Activated T-cell treated with anti-CD3 and anti-CD28 coated beads, Interleukin-2, amount 50 U/mL, for 72 hours (primary cell): Measurements from ENCODE around the gene GJC2. TPM values are rescaled to one million over a fixed set of nuclear protein-coding genes. Genes with fewer than 3 reads are reported as not detected.
"Not testable (repeated sequence)": the region's sequence is repeated elsewhere in the genome, so short reads cannot be mapped to it uniquely, and the experiment has no call there.

Source experiments
- ATAC-seq, 2 donors: fragments of 150-1000 bp; cut with Tn5 transposase; replicated peaks in 1 of 2; 2 replicates each; pipeline ENCODE4 v1.10.0; 2021; ENCODE audit warnings: moderate library complexity in 2 of 2, mild to moderate bottlenecking in 1 of 2
- DNase-seq, 2 donors: peaks; one replicate each; pipeline ENCODE4 v3.0.0; 2021 to 2022; ENCODE audit warnings: mixed read lengths in 1 of 2
- H3K27ac Mint-ChIP-seq: one replicate; pipeline ENCODE4 v1.8.0; 2022; ENCODE audit warnings: mild to moderate bottlenecking, moderate library complexity, mixed read lengths
- H3K27me3 Mint-ChIP-seq: one replicate; pipeline ENCODE4 v1.8.0; 2022; ENCODE audit warnings: low read depth, mixed read lengths
- H3K36me3 Mint-ChIP-seq, 2 donors: one replicate each; pipeline ENCODE4 v1.8.0; 2022; ENCODE audit warnings: mixed read lengths in 2 of 2, mild to moderate bottlenecking in 1 of 2; ENCODE audit not compliant: insufficient read depth in 2 of 2
- H3K4me1 Mint-ChIP-seq: one replicate; pipeline ENCODE4 v1.8.0; 2022; ENCODE audit warnings: low read depth, mixed read lengths
- H3K4me3 Mint-ChIP-seq, 2 donors: one replicate each; pipeline ENCODE4 v1.8.0; 2022; ENCODE audit warnings: mild to moderate bottlenecking in 2 of 2, mixed read lengths in 2 of 2, moderate library complexity in 2 of 2
- H3K9me3 Mint-ChIP-seq, 2 donors: one replicate each; pipeline ENCODE4 v1.8.0; 2022; ENCODE audit warnings: mixed read lengths in 2 of 2
- total RNA-seq, 2 donors: library from RNA; stranded (reverse); gene quantifications; one replicate each; pipeline ENCODE4 v1.2.3, GENCODE V29; 2022

GJC2 gene
- total RNA-seq, 2 donors from 2014 or later = 0.77 to 0.93 TPM

- no peak overlapping the region for H3K27ac Mint-ChIP-seq
- H3K36me3 Mint-ChIP-seq = peaks cover 0 to 1% of the 10 kb centered on the region in 2 donors
Measured at GRCh38 chr1:228176461-228177182, 26.9 kb downstream of the GJC2 start.

DNA sequence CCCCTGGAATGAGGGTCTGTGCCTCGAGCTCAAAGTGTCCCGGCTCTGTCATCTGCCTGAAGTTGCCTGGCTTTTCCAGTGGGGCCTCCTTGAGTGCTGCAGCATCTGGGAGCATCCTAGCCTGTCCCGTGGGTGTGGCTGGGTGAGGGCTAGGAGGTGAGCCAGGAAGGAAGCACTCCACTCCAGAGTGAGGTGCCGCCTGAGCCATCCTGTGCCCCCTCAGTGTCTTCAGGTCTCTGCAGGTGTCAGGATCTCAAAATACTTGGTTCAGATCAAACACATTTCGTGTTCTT is 27.4 kb downstream of the GJC2 start:
- no peak for ATAC-seq
- H3K27me3 Mint-ChIP-seq = no peaks in the 10 kb centered on the region
- peaks cover 0 to 1% of the 10 kb centered on the region in 2 donors for H3K36me3 Mint-ChIP-seq
- H3K27ac Mint-ChIP-seq = no peak overlapping the region
- no peaks in the 10 kb centered on the region for H3K9me3 Mint-ChIP-seq
- no peak for DNase-seq
- peaks cover 4% of the 10 kb centered on the region for H3K4me1 Mint-ChIP-seq
- no peak overlapping the region for H3K4me3 Mint-ChIP-seq

More at GRCh38 chr1:228176461-228177182, 26.9 kb downstream of the GJC2 start:
- Mint-ChIP-seq H3K4me1 (peaks cover 4% of the 10 kb centered on the region), H3K9me3 (no peaks in the 10 kb centered on the region), H3K27me3 (no peaks in the 10 kb centered on the region), H3K4me3 (no peak overlapping the region)
- no peak for DNase-seq
- no peak for ATAC-seq

- peaks cover 4% of the 10 kb centered on the region for H3K4me1 Mint-ChIP-seq
- H3K4me3 Mint-ChIP-seq = no peak overlapping the region
- no peak overlapping the region for H3K27ac Mint-ChIP-seq
Measured at GRCh38 chr1:228177721-228178710, 28.3 kb downstream of the GJC2 start.

DNA sequence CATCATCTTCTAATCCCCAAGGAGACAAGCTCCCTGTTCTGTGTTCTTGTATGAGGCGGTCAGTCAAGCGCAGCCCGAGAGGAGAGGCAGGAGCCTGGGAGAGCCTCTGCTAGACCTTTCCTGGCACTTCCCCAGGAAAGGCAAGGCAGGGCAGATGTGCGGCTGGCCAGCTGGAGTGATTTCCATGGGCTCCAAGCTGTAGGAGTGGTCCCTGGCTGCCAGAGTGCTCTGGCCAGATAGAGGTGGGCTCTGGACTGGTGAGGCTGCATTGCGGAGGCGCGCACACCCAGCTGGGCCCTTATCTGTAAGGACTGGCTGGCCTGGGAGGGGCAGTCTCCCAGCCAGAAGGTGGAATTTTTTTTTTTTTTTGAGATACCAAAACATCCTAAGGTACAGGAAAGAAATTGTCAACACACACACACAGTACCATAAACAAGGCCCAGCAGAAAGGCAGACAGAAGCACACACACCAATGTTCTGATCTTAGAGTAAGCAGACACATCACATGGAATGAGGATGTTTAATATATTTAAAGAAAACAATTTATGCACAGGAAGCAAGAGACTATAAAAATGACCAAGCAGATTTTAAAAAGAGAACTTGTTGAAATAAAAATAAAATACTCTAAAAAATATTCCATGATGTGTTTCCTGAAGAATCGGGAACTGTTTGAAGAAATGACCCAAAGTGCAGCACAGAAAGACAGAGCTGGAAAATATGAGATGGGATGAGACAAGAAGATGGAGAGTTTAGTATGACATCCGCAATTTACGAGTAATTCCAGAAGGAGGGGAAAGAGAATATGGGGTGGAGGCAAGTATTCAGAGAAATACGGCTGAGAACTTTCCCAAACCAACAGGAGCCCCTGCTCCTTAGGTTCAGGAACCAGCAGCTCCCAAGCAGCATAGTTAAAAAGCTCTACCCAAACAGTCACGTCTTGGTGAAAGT is 29.3 kb downstream of the GJC2 start:
- H3K27ac Mint-ChIP-seq = no peak overlapping the region
- peaks cover 4% of the 10 kb centered on the region for H3K4me1 Mint-ChIP-seq
- no peaks in the 10 kb centered on the region for H3K9me3 Mint-ChIP-seq
- H3K27me3 Mint-ChIP-seq = no peaks in the 10 kb centered on the region
- no peak overlapping the region for H3K4me3 Mint-ChIP-seq
- DNase-seq = no peak
- no peak for ATAC-seq
- peaks cover 0 to 1% of the 10 kb centered on the region in 2 donors for H3K36me3 Mint-ChIP-seq

More at GRCh38 chr1:228177721-228178710, 28.3 kb downstream of the GJC2 start:
- peaks cover 0 to 1% of the 10 kb centered on the region in 2 donors for H3K36me3 Mint-ChIP-seq
- DNase-seq = no peak
- ATAC-seq = no peak
- H3K27me3 Mint-ChIP-seq = no peaks in the 10 kb centered on the region
- no peaks in the 10 kb centered on the region for H3K9me3 Mint-ChIP-seq

DNA sequence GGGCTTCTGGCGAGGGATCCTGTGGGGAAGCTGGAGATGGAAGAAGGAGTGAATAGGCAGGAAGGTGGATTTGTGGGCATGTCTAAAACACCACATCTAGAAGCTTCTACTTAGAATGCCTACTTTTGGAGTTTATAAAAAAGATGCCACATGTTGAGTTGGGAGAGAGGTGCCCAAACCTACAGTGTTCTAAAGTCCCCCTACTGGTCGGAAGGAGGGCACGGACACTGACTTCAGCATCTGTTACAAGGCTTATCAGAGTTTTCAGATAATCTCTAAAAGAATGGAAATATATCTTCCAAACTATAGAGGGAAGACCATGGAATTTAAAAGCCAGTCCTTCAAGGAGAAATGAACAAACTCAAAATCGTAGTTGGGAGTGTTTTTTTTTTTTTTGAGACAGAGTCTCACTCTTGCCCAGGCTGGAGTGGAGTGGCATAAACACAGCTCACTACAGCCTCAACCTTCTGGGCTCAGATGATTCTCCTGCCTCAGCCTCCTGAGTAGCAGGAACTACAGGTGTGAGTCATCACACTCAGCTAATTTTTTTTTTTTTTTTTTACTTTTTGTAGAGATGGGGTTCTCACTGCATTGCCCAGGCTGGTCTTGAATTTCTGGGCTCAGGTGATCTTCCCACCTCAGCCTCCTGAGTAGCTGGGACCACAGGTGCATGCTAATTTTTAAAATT is 30.7 kb downstream of the GJC2 start:
- H3K27me3 Mint-ChIP-seq = no peaks in the 10 kb centered on the region
- no peak overlapping the region for H3K4me3 Mint-ChIP-seq
- ATAC-seq = peak in 1 of 2 donors; percentile 34
- H3K27ac Mint-ChIP-seq = no peak overlapping the region
- H3K4me1 Mint-ChIP-seq = peaks cover 8% of the 10 kb centered on the region
- H3K9me3 Mint-ChIP-seq = no peaks in the 10 kb centered on the region
- H3K36me3 Mint-ChIP-seq = no peaks in the 10 kb centered on the region
- DNase-seq = no peak

DNA sequence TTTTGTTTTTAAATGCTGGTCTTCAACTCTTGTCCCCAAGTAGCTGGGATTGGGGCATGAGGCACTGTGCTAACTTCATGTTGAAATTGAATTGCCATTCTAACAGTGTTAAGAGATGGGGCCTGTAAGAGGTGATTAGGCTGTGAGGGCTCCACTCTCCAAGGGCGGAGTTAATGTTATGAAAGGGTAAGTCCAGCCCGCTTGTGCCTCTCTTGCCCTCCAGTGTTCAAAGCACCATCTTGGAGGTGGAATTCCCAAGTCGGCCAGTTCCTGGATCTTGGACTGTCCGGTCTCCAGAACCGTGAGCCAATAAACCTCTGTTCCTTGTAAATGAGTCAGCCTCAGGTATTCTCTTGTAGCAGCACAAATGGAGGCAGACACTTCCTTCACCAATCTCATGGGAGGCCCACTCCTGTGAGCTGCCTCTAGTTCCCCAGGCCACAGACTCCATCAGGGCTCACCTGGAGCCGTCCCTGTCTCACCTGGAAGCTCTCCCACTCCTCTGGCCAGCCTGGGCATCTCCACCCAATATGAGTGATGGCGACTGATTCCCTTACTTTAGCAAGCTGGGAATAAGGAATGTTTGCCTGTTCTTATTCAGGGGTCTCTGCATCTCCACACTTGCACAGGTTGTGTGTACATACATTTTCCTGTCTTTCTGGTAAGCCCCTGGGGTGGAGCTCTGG is 31.4 kb downstream of the GJC2 start:
- Mint-ChIP-seq H3K27me3 (no peaks in the 10 kb centered on the region), H3K36me3 (no peaks in the 10 kb centered on the region), H3K27ac (no peak overlapping the region), H3K9me3 (no peaks in the 10 kb centered on the region), H3K4me3 (no peak overlapping the region), H3K4me1 (peaks cover 14% of the 10 kb centered on the region)
- ATAC-seq (no peak), DNase-seq (no peak)

DNA sequence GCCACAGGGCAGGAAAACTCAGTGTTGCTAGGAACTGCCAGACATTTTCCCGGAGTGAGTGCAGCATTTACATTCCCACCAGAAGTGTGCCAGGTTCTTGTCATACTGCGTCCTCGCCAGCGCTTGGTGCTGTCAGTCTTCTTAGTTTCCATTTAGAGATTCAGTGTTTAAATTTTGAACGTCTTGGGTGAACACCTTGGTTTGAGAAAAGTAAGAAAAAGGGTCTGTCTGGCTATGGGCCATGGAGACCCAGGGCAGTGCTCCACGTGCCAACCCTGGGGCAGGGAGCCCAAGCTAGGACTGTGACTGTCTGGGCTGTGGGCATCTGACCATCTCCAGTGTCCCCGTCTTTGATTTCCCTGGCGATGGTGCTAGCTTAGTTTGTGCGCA is 31.9 kb downstream of the GJC2 start:
- ATAC-seq (no peak), DNase-seq (no peak)
- no peaks in the 10 kb centered on the region for H3K27me3 Mint-ChIP-seq
- H3K27ac Mint-ChIP-seq = no peak overlapping the region
- H3K4me3 Mint-ChIP-seq = no peak overlapping the region
- no peaks in the 10 kb centered on the region for H3K36me3 Mint-ChIP-seq
- H3K9me3 Mint-ChIP-seq = no peaks in the 10 kb centered on the region
- H3K4me1 Mint-ChIP-seq = peaks cover 14% of the 10 kb centered on the region

DNA sequence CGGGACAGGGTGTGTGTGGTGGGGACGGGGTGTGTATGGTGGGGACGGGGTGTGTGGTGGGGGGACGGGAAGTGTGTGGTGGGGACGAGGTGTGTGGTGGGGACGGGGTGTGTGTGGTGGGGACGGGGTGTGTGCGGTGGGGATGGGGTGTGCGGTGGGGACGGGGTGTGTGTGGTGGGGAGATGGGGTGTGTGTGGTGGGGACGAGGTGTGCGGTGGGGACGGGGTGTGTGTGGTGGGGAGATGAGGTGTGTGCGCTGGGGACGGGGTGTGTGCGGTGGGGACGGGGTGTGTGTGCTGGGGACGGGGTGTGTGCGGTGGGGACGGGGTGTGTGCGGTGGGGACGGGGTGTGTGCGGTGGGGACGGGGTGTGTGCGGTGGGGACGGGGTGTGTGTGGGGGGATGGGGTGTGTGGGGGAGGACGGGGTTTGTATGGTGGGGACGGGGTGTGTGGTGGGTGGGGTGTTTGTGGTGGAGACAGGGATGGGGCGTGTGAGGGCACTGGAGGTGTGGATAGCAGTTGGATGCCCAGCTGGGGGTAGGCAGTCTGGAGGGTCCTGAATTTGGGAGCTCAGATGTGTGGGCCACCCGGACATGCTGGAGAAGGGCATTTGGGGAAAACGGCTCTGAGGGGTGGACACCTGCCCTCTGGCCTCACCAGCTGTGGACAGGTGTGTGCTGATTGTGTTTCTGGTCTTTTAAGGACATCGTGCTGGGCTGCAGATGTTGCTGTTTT is 32.7 kb downstream of the GJC2 start:
- Mint-ChIP-seq H3K36me3 (no peaks in the 10 kb centered on the region), H3K27ac (peak overlapping the region; percentile 45)

DNA sequence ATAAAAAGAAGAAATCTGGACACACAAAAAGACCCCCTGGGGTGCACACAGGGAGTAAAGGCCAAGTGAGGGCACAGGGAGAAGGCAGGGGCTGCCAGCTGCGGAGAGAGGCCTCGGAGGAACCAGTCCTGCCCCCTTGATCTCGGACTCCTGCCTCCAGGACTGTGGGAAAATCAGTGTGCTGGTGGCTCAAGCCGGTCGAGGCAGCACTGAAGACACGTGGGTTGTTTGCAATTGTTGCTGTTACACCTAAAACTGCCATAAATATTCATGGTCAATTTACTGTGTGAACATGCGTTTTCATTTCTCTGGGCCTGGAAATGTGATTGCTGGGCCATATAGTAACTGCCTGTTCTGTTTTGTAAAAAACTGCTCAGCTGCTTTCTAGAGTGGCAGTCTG is 34.4 kb downstream of the GJC2 start:
- H3K9me3 Mint-ChIP-seq = peaks cover 0 to 2% of the 10 kb centered on the region in 2 donors
- no peak for DNase-seq
- H3K4me1 Mint-ChIP-seq = peaks cover 14% of the 10 kb centered on the region

More for the DNA sequence above, 32.7 kb downstream of the GJC2 start:
- DNase-seq (no peak), ATAC-seq (no peak)
- no peaks in the 10 kb centered on the region for H3K27me3 Mint-ChIP-seq
- peaks cover 14% of the 10 kb centered on the region for H3K4me1 Mint-ChIP-seq
- no peak overlapping the region for H3K4me3 Mint-ChIP-seq
- no peaks in the 10 kb centered on the region for H3K9me3 Mint-ChIP-seq

DNA sequence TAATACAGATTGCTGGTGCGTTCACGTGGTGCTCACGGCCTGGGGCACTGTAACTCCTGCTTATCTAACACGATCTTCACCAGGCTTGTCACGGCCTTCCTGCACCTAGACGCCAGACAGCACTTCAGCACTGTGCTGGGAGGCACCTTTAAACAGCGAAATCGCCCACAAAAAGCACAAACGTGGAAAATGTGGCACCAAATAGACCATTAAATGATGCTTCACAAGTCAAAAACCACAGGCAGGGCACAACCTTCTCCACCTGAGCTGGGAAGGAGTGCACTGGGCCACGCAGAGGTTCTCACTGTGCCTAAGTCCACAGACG is 35.9 kb downstream of the GJC2 start:
- ATAC-seq (peak; percentile 64 to 85), DNase-seq (no peak)
- Mint-ChIP-seq H3K4me1 (peaks cover 10% of the 10 kb centered on the region), H3K27me3 (no peaks in the 10 kb centered on the region), H3K9me3 (peaks cover 0 to 2% of the 10 kb centered on the region in 2 donors), H3K36me3 (no peaks in the 10 kb centered on the region), H3K4me3 (no peak overlapping the region), H3K27ac (no peak overlapping the region)

More for the DNA sequence above, 34.4 kb downstream of the GJC2 start:
- no peak for ATAC-seq
- no peak overlapping the region for H3K27ac Mint-ChIP-seq
- no peak overlapping the region for H3K4me3 Mint-ChIP-seq
- H3K27me3 Mint-ChIP-seq = no peaks in the 10 kb centered on the region
- no peaks in the 10 kb centered on the region for H3K36me3 Mint-ChIP-seq

DNA sequence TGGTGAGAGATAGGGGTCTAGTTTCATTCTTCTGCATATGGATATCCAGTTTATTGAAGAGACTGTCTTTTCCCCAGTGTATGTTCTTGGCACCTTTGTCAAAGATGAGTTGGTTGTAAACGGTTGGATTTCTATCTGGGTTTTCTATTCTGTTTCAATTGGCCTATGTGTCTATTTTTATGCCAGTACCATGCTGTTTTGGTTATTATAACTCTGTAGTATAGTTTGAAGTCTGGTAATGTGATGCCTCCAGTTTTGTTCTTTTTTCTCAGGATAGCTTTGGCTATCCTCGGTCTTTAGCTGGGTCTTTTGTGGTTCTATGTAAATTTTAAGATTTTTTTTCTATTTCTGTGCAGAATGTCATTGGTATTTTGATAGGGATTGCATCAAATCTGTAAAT is 38.5 kb downstream of the GJC2 start:
- not testable (repeated sequence) for H3K36me3 Mint-ChIP-seq, H3K4me3 Mint-ChIP-seq, H3K27me3 Mint-ChIP-seq, DNase-seq, H3K9me3 Mint-ChIP-seq, ATAC-seq, H3K27ac Mint-ChIP-seq
- H3K4me1 Mint-ChIP-seq = peaks cover 10% of the 10 kb centered on the region
